Naive thymus-derived CD4-positive, alpha-beta T cell (primary cell): ENCODE data around the gene BIRC2. TPM values are rescaled to one million over a fixed set of nuclear protein-coding genes. Genes with fewer than 3 reads are reported as not detected.
"Not testable (repeated sequence)": the region's sequence is repeated elsewhere in the genome, so short reads cannot be mapped to it uniquely, and the experiment has no call there.

ENCODE experiments used
- ATAC-seq: fragments of 150-1000 bp; cut with Tn5 transposase; 2 replicates; pipeline ENCODE4 v1.10.0; 2021; ENCODE audit warnings: mild to moderate bottlenecking, moderate library complexity
- CTCF ChIA-PET: fragments of 350-600 bp; sonication (Branson Sonifier 250); formaldehyde crosslinking; loops from one replicate; lab custom pipeline; 2021; ENCODE audit warnings: antibody characterized with exemption; lab: Charles Lee
- POLR2A ChIA-PET: fragments of 350-600 bp; sonication (Branson Sonifier 250); formaldehyde crosslinking; loops from one replicate; lab custom pipeline; 2021; ENCODE audit warnings: antibody characterized with exemption, inconsistent platforms; lab: Charles Lee
- DNase-seq, 9 donors: peaks; one replicate each; pipeline versions ENCODE4 v3.0.0 to v3.0.0-alpha.2; 2020 to 2022; ENCODE audit warnings: mixed read lengths in 1 of 9
- H3K27ac ChIP-seq: one replicate; pipeline ENCODE4 v1.7.0; 2013; ENCODE audit warnings: mild to moderate bottlenecking, low read depth, low read length, moderate library complexity
- H3K27me3 ChIP-seq, 2 donors: one replicate each; pipeline ENCODE4 v1.7.0; 2013; ENCODE audit warnings: low read length in 2 of 2, mild to moderate bottlenecking in 2 of 2, moderate library complexity in 2 of 2; ENCODE audit not compliant: control insufficient read depth in 2 of 2, insufficient read depth in 2 of 2
- H3K36me3 ChIP-seq, 3 experiments: 1 replicate in 2 of 3; 2 replicates in 1 of 3; pipeline ENCODE4 v1.7.0; 2013; ENCODE audit warnings: low read length in 3 of 3, mild to moderate bottlenecking in 3 of 3, moderate library complexity in 1 of 3; ENCODE audit not compliant: insufficient read depth in 3 of 3, control insufficient read depth in 2 of 3
- H3K4me1 ChIP-seq, 2 donors: one replicate each; pipeline ENCODE4 v1.7.0; 2013; ENCODE audit warnings: low read length in 2 of 2, mild to moderate bottlenecking in 2 of 2, moderate library complexity in 1 of 2; ENCODE audit not compliant: control insufficient read depth in 2 of 2, insufficient read depth in 2 of 2
- H3K4me3 ChIP-seq: 2 replicates; pipeline ENCODE4 v1.7.0; 2013; ENCODE audit warnings: mild to moderate bottlenecking, low read length
- H3K9me3 ChIP-seq, 3 experiments: 1 replicate in 2 of 3; 2 replicates in 1 of 3; pipeline ENCODE4 v1.7.0; 2013; ENCODE audit warnings: low read length in 3 of 3; ENCODE audit not compliant: control insufficient read depth in 2 of 3
- H3K27ac Mint-ChIP-seq, 9 donors: one replicate each; pipeline ENCODE4 v1.8.0; 2020 to 2022; ENCODE audit warnings: mixed read lengths in 9 of 9, mild to moderate bottlenecking in 8 of 9, moderate library complexity in 5 of 9, inconsistent platforms in 2 of 9
- H3K27me3 Mint-ChIP-seq, 5 donors: one replicate each; pipeline ENCODE4 v1.8.0; 2021 to 2022; ENCODE audit warnings: mixed read lengths in 5 of 5, mild to moderate bottlenecking in 1 of 5
- H3K36me3 Mint-ChIP-seq, 5 donors: one replicate each; pipeline ENCODE4 v1.8.0; 2020 to 2022; ENCODE audit warnings: mixed read lengths in 5 of 5, mild to moderate bottlenecking in 3 of 5, inconsistent platforms in 1 of 5
- H3K4me1 Mint-ChIP-seq, 7 donors: one replicate each; pipeline ENCODE4 v1.8.0; 2020 to 2022; ENCODE audit warnings: mixed read lengths in 7 of 7, mild to moderate bottlenecking in 3 of 7, inconsistent platforms in 1 of 7
- H3K4me3 Mint-ChIP-seq, 10 donors: one replicate each; pipeline ENCODE4 v1.8.0; 2020 to 2022; ENCODE audit warnings: mild to moderate bottlenecking in 10 of 10, mixed read lengths in 10 of 10, moderate library complexity in 6 of 10, inconsistent platforms in 2 of 10
- H3K9me3 Mint-ChIP-seq, 11 donors: one replicate each; pipeline ENCODE4 v1.8.0; 2020 to 2022; ENCODE audit warnings: mixed read lengths in 11 of 11, mild to moderate bottlenecking in 4 of 11, inconsistent platforms in 1 of 11, moderate library complexity in 1 of 11
- intact Hi-C, 2 donors: fragments of 100-400 bp; cut with micrococcal nuclease; formaldehyde crosslinking; loops; one replicate each; pipeline ENCODE4 v1.15.1; 2023
- polyA plus RNA-seq, 2 donors: library from polyadenylated mRNA; unstranded; fragments of 300-500 nt; fragmentation: Illumina TruSeq; gene quantifications; one replicate each; pipeline ENCODE4 v1.2.3, GENCODE V29; 2021
- total RNA-seq, 6 experiments: library from RNA in 5 of 6; stranded (reverse) in 5 of 6; gene quantifications; 1 replicate in 5 of 6; 2 replicates in 1 of 6; pipeline ENCODE4 v1.2.3 and lab custom pipeline; 2021 to 2026

The BIRC2 gene
- total and polyA plus RNA-seq, 7 experiments from 2014 or later: 35.2 to 103 (median 61.5) TPM

DNA sequence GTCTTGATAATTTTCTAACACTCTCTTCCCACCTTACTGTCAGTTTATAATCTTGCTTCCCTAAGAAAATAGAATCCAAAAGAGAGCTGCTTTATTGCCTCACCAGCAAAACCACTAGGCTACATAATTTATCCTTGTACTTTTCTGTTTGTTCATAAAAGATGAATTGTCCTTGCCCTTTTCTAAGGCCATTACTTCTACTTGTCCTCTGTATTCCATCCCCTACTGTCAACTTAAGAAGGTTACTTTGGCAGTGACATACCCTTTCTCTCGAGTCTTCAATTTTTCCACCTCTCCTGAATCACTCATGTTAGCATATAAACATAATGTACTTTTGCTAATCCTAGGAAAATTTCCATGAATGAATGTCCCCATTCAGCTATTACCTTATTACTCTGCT lies 18.0 kb downstream of the BIRC2 start:
- ATAC-seq (no peak), DNase-seq (no peak)
- peaks cover 18 to 57% (median 46%) of the 10 kb centered on the region in 5 donors for H3K36me3 Mint-ChIP-seq
- H3K4me3 Mint-ChIP-seq: no peak overlapping the region
- peaks cover 0 to 10% (median 6%) of the 10 kb centered on the region in 11 donors for H3K9me3 Mint-ChIP-seq
- no peaks in the 10 kb centered on the region for H3K27me3 ChIP-seq
- peaks cover 19 to 64% (median 47%) of the 10 kb centered on the region in 7 donors for H3K4me1 Mint-ChIP-seq
- peaks cover 15 to 31% of the 10 kb centered on the region in 2 donors for H3K4me1 ChIP-seq
- H3K9me3 ChIP-seq: peaks cover 0 to under 1% (median 0%) of the 10 kb centered on the region in 3 experiments
- no peaks in the 10 kb centered on the region for H3K27me3 Mint-ChIP-seq
- intact Hi-C loops: no loop called here
- ChIA-PET POLR2A (interaction anchor here (0.8 to 2.3 kb wide), 2 partner anchors 23 to 81 kb away, joined by 3 to 4 read pairs; no protein-coding TSS in a partner anchor), CTCF (interaction anchor here (0.6 to 3.0 kb wide), 7 partner anchors 15 to 248 kb away, joined by 3 to 14 read pairs (median 5); no protein-coding TSS in a partner anchor)
- peaks cover 0 to 42% (median 8%) of the 10 kb centered on the region in 3 experiments for H3K36me3 ChIP-seq
- H3K27ac ChIP-seq: no peak overlapping the region
- peak overlapping the region in 8 of 9 donors; percentile 28 to 79 (median 64) for H3K27ac Mint-ChIP-seq
- H3K4me3 ChIP-seq: no peak overlapping the region

DNA sequence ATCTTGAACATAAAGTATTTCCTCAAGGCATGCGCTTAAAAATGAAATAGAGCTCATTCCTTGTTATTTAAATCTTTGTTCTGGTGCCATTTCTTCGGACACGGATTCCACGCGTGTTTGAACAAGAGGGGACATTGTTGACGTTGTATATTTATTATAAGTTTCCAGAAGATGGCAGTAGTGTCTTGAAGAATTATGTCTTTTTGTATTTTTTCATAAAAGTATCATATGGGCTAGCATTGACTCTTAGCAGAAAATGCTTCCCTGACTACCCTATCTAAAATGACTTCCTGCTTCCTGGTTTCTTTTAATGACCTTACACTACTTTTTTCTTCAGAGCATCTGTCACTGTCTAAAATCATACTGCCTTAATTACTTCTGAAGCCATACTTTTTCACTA lies 20.4 kb downstream of the BIRC2 start:
- H3K27me3 ChIP-seq: no peaks in the 10 kb centered on the region
- peaks cover 10 to 54% (median 39%) of the 10 kb centered on the region in 5 donors for H3K36me3 Mint-ChIP-seq
- peaks cover 0 to 42% (median 8%) of the 10 kb centered on the region in 3 experiments for H3K36me3 ChIP-seq
- DNase-seq (peak in 6 of 9 donors; percentile 33 to 65 (median 56)), ATAC-seq (peak; percentile 77)
- no peaks in the 10 kb centered on the region for H3K27me3 Mint-ChIP-seq
- H3K4me3 ChIP-seq: no peak overlapping the region
- CTCF ChIA-PET: interaction anchor here (0.6 to 3.2 kb wide), 26 partner anchors 12 to 574 kb away, joined by 3 to 36 read pairs (median 5); no protein-coding TSS in a partner anchor
- peak overlapping the region; percentile 16 to 93 (median 83) for H3K27ac Mint-ChIP-seq
- intact Hi-C loops: loop anchor here (1.0 to 2.0 kb wide), 8 partner anchors 23 to 299 kb away; no protein-coding TSS in a partner anchor
- H3K9me3 Mint-ChIP-seq: no peaks in the 10 kb centered on the region
- POLR2A ChIA-PET: interaction anchor here (0.6 to 2.1 kb wide), 5 partner anchors 23 to 86 kb away, joined by 3 to 10 read pairs (median 4); no protein-coding TSS in a partner anchor
- H3K4me3 Mint-ChIP-seq: peak overlapping the region in 3 of 10 donors; percentile 4 to 28 (median 19)
- H3K27ac ChIP-seq: no peak overlapping the region
- no peaks in the 10 kb centered on the region for H3K9me3 ChIP-seq
- peaks cover 0 to 12% of the 10 kb centered on the region in 2 donors for H3K4me1 ChIP-seq
- peaks cover 9 to 48% (median 33%) of the 10 kb centered on the region in 7 donors for H3K4me1 Mint-ChIP-seq

DNA sequence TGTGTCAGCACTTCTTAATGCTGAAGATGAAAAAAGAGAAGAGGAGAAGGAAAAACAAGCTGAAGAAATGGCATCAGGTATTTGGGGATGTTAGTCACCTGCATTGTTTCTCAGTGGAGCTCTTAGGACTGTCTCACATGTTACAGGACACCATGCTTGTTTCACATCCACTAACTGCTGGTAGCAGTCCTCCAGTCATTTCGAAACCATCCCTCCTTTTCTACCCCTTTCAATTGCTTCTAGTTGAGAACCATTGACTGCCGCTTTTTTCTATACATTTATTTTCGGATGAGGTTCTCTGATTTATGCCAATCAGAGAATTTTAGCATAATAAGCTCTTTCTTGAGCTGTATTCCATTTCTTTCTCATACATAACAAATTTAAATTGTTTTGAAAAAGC lies 21.5 kb downstream of the BIRC2 start:
- POLR2A ChIA-PET: interaction anchor here (0.7 to 2.1 kb wide), 4 partner anchors 10 to 83 kb away, joined by 3 to 10 read pairs (median 3); no protein-coding TSS in a partner anchor

DNA sequence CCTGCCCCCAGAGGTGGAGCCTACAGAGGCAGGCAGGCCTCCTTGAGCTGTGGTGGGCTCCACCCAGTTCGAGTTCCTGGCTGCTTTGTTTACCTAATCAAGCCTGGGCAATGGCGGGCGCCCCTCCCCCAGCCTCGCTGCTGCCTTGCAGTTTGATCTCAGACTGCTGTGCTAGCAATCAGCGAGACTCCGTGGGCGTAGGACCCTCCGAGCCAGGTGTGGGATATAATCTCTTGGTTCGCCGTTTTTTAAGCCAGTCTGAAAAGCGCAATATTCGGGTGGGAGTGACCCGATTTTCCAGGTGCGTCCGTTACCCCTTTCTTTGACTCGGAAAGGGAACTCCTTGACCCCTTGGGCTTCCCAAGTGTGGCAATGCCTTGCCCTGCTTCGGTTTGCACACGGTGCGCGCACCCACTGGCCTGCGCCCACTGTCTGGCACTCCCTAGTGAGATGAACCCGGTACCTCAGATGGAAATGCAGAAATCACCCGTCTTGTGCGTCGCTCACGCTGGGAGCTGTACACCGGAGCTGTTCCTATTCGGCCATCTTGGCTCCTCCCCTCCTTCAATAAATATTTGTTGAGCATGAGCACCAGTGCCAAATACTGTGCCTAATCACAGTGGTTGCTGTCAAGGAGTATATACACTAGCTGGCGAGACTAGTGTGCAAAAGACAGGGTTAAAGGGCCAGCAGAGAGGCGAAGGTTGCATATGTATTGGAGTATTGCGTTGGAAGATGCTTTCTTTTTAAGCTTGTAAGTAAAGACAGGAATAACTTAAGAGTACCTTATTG lies 27.8 kb downstream of the BIRC2 start:
- peak in 4 of 9 donors; percentile 30 to 48 (median 38) for DNase-seq
- intact Hi-C loops, H3K27ac ChIP-seq, H3K27me3 Mint-ChIP-seq, H3K4me1 ChIP-seq, H3K4me3 ChIP-seq, ATAC-seq, H3K9me3 Mint-ChIP-seq, H3K27me3 ChIP-seq, H3K9me3 ChIP-seq: not testable (repeated sequence)
- Mint-ChIP-seq H3K36me3 (peaks cover 14 to 44% (median 28%) of the 10 kb centered on the region in 5 donors), H3K4me1 (peaks cover 10 to 39% (median 25%) of the 10 kb centered on the region in 7 donors), H3K4me3 (peak overlapping the region in 8 of 10 donors; percentile 9 to 56 (median 43)), H3K27ac (peak overlapping the region in 5 of 9 donors; percentile 24 to 90 (median 64))
- ChIA-PET CTCF (interaction anchor here (0.6 to 1.6 kb wide), 7 partner anchors 16 to 196 kb away, joined by 3 to 9 read pairs (median 3); no protein-coding TSS in a partner anchor), POLR2A (interaction anchor here (0.6 to 2.0 kb wide), 5 partner anchors 15 to 73 kb away, joined by 3 to 8 read pairs (median 5); no protein-coding TSS in a partner anchor)
- peaks cover 12 to 26% (median 14%) of the 10 kb centered on the region in 3 experiments for H3K36me3 ChIP-seq

More for the DNA sequence above, 21.5 kb downstream of the BIRC2 start:
- H3K4me3 Mint-ChIP-seq: no peak overlapping the region
- H3K27ac Mint-ChIP-seq: peak overlapping the region in 5 of 9 donors; percentile 33 to 86 (median 58)
- no peaks in the 10 kb centered on the region for H3K9me3 Mint-ChIP-seq
- peaks cover 9 to 45% (median 33%) of the 10 kb centered on the region in 7 donors for H3K4me1 Mint-ChIP-seq
- Histone ChIP-seq H3K27ac (no peak overlapping the region), H3K4me1 (peaks cover 0 to 9% of the 10 kb centered on the region in 2 donors), H3K27me3 (no peaks in the 10 kb centered on the region), H3K9me3 (no peaks in the 10 kb centered on the region), H3K36me3 (peaks cover 0 to 36% (median 8%) of the 10 kb centered on the region in 3 experiments), H3K4me3 (no peak overlapping the region)
- peaks cover 10 to 46% (median 38%) of the 10 kb centered on the region in 5 donors for H3K36me3 Mint-ChIP-seq
- CTCF ChIA-PET: interaction anchor here (0.6 to 3.2 kb wide), 9 partner anchors 7 to 242 kb away, joined by 3 to 36 read pairs (median 3); no protein-coding TSS in a partner anchor
- intact Hi-C loops: no loop called here
- ATAC-seq (no peak), DNase-seq (no peak)
- no peaks in the 10 kb centered on the region for H3K27me3 Mint-ChIP-seq

DNA sequence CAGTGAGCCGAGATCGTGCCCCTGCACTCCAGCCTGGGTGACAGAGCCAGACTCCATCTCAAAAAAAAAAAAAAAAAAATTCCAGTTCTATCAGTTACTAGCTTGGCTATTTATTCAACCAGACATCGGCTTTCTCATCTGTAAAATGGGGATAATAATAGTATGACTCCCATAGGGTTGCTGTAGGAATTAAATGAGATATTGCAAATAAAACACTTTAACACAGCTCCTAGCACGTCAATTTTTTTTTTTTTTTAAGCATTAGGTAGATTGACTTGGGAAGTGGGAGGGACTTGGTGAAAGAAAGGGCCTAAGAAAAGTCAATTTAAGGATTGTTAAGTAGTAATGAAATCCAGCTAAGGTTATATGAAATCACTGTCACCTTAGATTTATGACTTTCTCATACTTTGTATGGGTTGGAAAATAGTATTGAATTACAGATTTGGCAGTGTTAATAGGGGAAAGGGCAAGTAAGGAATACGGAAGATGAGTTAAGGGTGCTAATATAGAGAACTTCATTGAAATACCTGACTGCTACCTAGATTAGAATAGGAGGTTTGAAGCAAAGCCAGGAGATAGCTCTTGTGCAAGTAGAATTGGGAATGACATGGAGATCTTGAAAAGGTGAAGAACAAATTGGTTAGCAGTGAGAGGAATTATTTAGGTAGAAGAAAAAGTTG lies 28.8 kb downstream of the BIRC2 start:
- H3K9me3 ChIP-seq: no peaks in the 10 kb centered on the region
- H3K36me3 Mint-ChIP-seq: peaks cover 15 to 52% (median 30%) of the 10 kb centered on the region in 5 donors
- ChIA-PET POLR2A (interaction anchor here (0.6 to 2.0 kb wide), 6 partner anchors 14 to 72 kb away, joined by 3 to 8 read pairs (median 4); no protein-coding TSS in a partner anchor), CTCF (interaction anchor here (0.6 to 1.6 kb wide), 8 partner anchors 8 to 195 kb away, joined by 3 to 9 read pairs (median 3); no protein-coding TSS in a partner anchor)
- H3K4me3 ChIP-seq: no peak overlapping the region
- H3K27ac ChIP-seq: no peak overlapping the region
- H3K4me1 ChIP-seq: peaks cover 0 to 5% of the 10 kb centered on the region in 2 donors
- H3K27me3 Mint-ChIP-seq: no peaks in the 10 kb centered on the region
- intact Hi-C loops: no loop called here
- no peak overlapping the region for H3K4me3 Mint-ChIP-seq
- no peak for ATAC-seq
- no peaks in the 10 kb centered on the region for H3K27me3 ChIP-seq
- DNase-seq: no peak
- H3K27ac Mint-ChIP-seq: peak overlapping the region in 7 of 9 donors; percentile 0 to 70 (median 6)
- peaks cover 10 to 39% (median 25%) of the 10 kb centered on the region in 7 donors for H3K4me1 Mint-ChIP-seq
- no peaks in the 10 kb centered on the region for H3K9me3 Mint-ChIP-seq
- H3K36me3 ChIP-seq: peaks cover 12 to 35% (median 14%) of the 10 kb centered on the region in 3 experiments
